WTC11 (cell line): Measurements from ENCODE around the gene RPS6KA5. TPM values are rescaled to one million over a fixed set of nuclear protein-coding genes. Genes with fewer than 3 reads are reported as not detected.
"Not testable (repeated sequence)": the region's sequence is repeated elsewhere in the genome, so short reads cannot be mapped to it uniquely, and the experiment has no call there.

Experiments used
- ATAC-seq: fragments of 200-7000 bp; cut with Tn5 transposase; 2 replicates; pipeline ENCODE4 v1.10.0; 2021; ENCODE audit warnings: mild to moderate bottlenecking, moderate library complexity
- CTCF ChIA-PET: fragments of 300-600 bp; sonication (Branson Sonifier 250); formaldehyde crosslinking; loops from one replicate; lab custom pipeline; 2021; ENCODE audit warnings: antibody characterized with exemption; lab: Charles Lee
- POLR2A ChIA-PET: fragments of 350-600 bp; sonication (Branson Sonifier 250); formaldehyde crosslinking; loops from one replicate; lab custom pipeline; 2021; ENCODE audit warnings: antibody characterized with exemption; lab: Charles Lee
- DNase-seq: peaks from one replicate; pipeline ENCODE4 v3.0.0; 2021; ENCODE audit warnings: low spot score
- H3K27ac Mint-ChIP-seq: 2 replicates; pipeline ENCODE4 v1.8.0; 2021; ENCODE audit warnings: mixed read lengths
- H3K27me3 Mint-ChIP-seq: 2 replicates; pipeline ENCODE4 v1.8.0; 2021; ENCODE audit warnings: low read depth, mild to moderate bottlenecking, moderate library complexity, mixed read lengths
- H3K36me3 Mint-ChIP-seq: 2 replicates; pipeline ENCODE4 v1.8.0; 2021; ENCODE audit warnings: mixed read lengths
- H3K4me1 Mint-ChIP-seq: 2 replicates; pipeline ENCODE4 v1.8.0; 2022; ENCODE audit warnings: mixed read lengths
- H3K4me3 Mint-ChIP-seq: 2 replicates; pipeline ENCODE4 v1.8.0; 2021; ENCODE audit warnings: mild to moderate bottlenecking, moderate library complexity, mixed read lengths
- H3K9me3 Mint-ChIP-seq: 2 replicates; pipeline ENCODE4 v1.8.0; 2021; ENCODE audit warnings: mixed read lengths
- ATF1 ChIP-seq: sonication (generic); formaldehyde crosslinking; IDR thresholded peaks from 2 replicates; pipeline ENCODE4 v1.8.1; 2023; ENCODE audit warnings: mild to moderate bottlenecking, moderate library complexity, missing genetic modification reagents
- CREB1 ChIP-seq: sonication (generic); formaldehyde crosslinking; IDR thresholded peaks from 2 replicates; pipeline ENCODE4 v1.8.0; 2023; ENCODE audit warnings: mild to moderate bottlenecking, missing genetic modification reagents
- CREM ChIP-seq: sonication (generic); formaldehyde crosslinking; IDR thresholded peaks from 2 replicates; pipeline ENCODE4 v1.8.1; 2022; ENCODE audit warnings: mild to moderate bottlenecking, missing genetic modification reagents, moderate library complexity
- ESRRA ChIP-seq: sonication (generic); formaldehyde crosslinking; IDR thresholded peaks from 2 replicates; pipeline ENCODE4 v1.8.1; 2022; ENCODE audit warnings: mild to moderate bottlenecking, missing genetic modification reagents, borderline replicate concordance
- FOXJ3 ChIP-seq: sonication (generic); formaldehyde crosslinking; IDR thresholded peaks from 2 replicates; pipeline ENCODE4 v1.9.0; 2021; ENCODE audit warnings: missing genetic modification reagents, mild to moderate bottlenecking, borderline replicate concordance
- FOXP1 ChIP-seq: sonication (generic); formaldehyde crosslinking; IDR thresholded peaks from 2 replicates; pipeline ENCODE4 v1.8.0; 2022; ENCODE audit warnings: missing genetic modification reagents, mild to moderate bottlenecking, moderate library complexity, borderline replicate concordance
- HMGA2 ChIP-seq: fragments of 250-450 bp; sonication (Bioruptor Pico); IDR thresholded peaks from 2 replicates; pipeline ENCODE4 v1.4.0; 2021; ENCODE audit warnings: mild to moderate bottlenecking, moderate library complexity
- IRF2 ChIP-seq: sonication (generic); formaldehyde crosslinking; IDR thresholded peaks from 2 replicates; pipeline ENCODE4 v1.8.0; 2022; ENCODE audit warnings: low read depth, missing genetic modification reagents, borderline replicate concordance
- KAT7 ChIP-seq: sonication (generic); formaldehyde crosslinking; IDR thresholded peaks from 2 replicates; pipeline ENCODE4 v1.8.1; 2023; ENCODE audit warnings: missing genetic modification reagents, mild to moderate bottlenecking, borderline replicate concordance
- RORB ChIP-seq: fragments of 250-450 bp; sonication (Bioruptor Pico); IDR thresholded peaks from 2 replicates; pipeline ENCODE4 v1.9.0; 2021; ENCODE audit warnings: mild to moderate bottlenecking
- SP1 ChIP-seq: sonication (generic); formaldehyde crosslinking; conservative IDR thresholded peaks from 2 replicates; pipeline ENCODE4 v1.8.1; 2022; ENCODE audit warnings: missing genetic modification reagents
- ZBTB21 ChIP-seq: sonication (generic); formaldehyde crosslinking; IDR thresholded peaks from 2 replicates; pipeline ENCODE4 v1.8.1; 2023; ENCODE audit warnings: mild to moderate bottlenecking, missing genetic modification reagents, borderline replicate concordance
- total RNA-seq: library from RNA; stranded (reverse); gene quantifications from 3 replicates; pipeline ENCODE4 v1.2.3, GENCODE V29; 2021
- TF ChIP-seq, protein P1 (sequence below): sonication (generic); formaldehyde crosslinking; IDR thresholded peaks from 2 replicates; pipeline ENCODE4 v1.8.1; 2023; ENCODE audit warnings: mild to moderate bottlenecking, missing genetic modification reagents, moderate library complexity
- TF ChIP-seq, protein P2 (sequence below): sonication (generic); formaldehyde crosslinking; IDR thresholded peaks from 2 replicates; pipeline ENCODE4 v1.8.1; 2023; ENCODE audit warnings: mild to moderate bottlenecking, missing genetic modification reagents, borderline replicate concordance
- TF ChIP-seq, protein P3 (sequence below): sonication (generic); formaldehyde crosslinking; IDR thresholded peaks from 2 replicates; pipeline ENCODE4 v1.8.0; 2023; ENCODE audit warnings: mild to moderate bottlenecking, missing genetic modification reagents
- TF ChIP-seq, protein P4 (sequence below): fragments of 250-450 bp; sonication (Bioruptor Pico); IDR thresholded peaks from 2 replicates; pipeline ENCODE4 v1.9.0; 2021; ENCODE audit warnings: mild to moderate bottlenecking

Gene RPS6KA5
- total RNA-seq, 1 experiment from 2014 or later = 5.2 TPM

DNA sequence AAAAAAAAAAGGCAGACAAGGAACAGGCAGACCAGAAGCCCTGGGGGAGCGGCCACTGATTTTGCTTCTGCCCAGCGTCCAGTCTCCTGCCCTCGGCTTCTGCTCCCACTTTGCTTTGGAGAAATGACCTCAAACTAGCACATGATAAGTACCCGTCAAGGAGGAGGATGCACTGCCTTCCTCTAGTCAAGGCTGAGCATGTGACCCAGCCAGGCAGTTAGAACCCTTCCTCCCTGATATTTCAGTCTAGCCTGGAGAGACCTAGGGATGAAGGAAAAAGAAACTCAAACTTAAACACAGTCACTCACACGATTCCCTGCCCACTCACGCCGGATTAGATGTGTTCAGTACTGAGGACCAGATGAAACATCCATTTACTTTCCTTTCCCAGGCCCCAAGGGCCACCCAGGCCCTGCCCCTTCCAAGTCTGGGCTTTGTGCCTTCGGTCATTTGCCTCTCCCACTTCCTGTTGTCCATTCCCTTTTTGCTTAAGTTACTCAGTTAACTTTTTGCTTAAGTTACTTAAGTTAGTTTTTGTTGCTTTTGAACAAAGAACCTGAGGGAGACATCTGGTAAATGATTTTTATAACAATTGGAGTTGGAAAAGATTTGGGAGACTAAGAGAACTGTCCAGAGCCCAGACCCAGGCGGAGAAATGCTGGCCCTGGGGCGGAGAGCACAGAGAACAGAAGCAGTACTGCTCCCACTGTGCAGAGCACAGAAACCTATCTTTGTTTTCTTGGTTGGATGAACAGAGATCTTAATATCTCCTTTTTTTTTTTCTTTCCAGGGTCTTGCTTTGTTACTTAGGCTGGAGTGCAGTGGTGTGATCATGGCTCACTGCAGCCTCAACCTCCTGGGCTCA is 221.2 kb downstream of the RPS6KA5 start:
- DNase-seq (no peak), ATAC-seq (no peak)
- Mint-ChIP-seq H3K36me3 (no peaks in the 10 kb centered on the region), H3K4me1 (peaks cover 3% of the 10 kb centered on the region; the same call in 1 of the 2 replicates), H3K27ac (no peak overlapping the region), H3K27me3 (no peaks in the 10 kb centered on the region; the same call in 1 of the 2 replicates), H3K4me3 (no peak overlapping the region), H3K9me3 (0 out of 2 replicates have a peak, but pooled peaks cover 7% of the 10 kb centered on the region)
- POLR2A ChIA-PET = no interaction called here
- TF ChIP-seq HMGA2 (no peak), FOXJ3 (no peak), CREB1 (CRISPR knock-in tag) (no peak), RORB (CRISPR knock-in tag) (no peak), ATF1 (CRISPR knock-in tag) (no peak), IRF2 (CRISPR knock-in tag) (no peak)
- TF ChIP-seq, protein P1, sequence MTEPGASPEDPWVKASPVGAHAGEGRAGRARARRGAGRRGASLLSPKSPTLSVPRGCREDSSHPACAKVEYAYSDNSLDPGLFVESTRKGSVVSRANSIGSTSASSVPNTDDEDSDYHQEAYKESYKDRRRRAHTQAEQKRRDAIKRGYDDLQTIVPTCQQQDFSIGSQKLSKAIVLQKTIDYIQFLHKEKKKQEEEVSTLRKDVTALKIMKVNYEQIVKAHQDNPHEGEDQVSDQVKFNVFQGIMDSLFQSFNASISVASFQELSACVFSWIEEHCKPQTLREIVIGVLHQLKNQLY (CRISPR knock-in tag) = no peak
- CTCF ChIA-PET = interaction anchor here (0.7 kb wide), 1 partner anchor 888 kb away, joined by 5 read pairs; no protein-coding TSS in a partner anchor

DNA sequence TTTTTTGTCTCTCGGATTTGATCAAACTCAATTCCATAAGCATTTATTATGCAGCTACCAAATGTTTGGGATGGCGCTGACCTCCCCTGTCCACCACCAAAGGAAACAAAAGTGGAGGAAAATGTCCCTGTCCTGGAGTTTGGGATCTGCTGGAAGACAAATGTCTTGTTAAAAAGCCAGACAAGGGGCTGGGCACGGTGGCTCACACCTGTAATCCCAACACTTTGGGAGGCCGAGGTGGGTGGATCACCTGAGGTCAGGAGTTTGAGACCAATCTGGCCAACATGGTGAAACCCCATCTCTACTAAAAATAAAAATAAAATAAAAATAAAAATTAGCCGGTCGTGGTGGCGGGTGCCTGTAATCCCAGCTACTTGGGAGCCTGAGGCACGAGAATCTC is 221.9 kb downstream of the RPS6KA5 start:
- H3K27me3 Mint-ChIP-seq, DNase-seq, H3K4me1 Mint-ChIP-seq, ATAC-seq, H3K27ac Mint-ChIP-seq, POLR2A ChIA-PET, H3K9me3 Mint-ChIP-seq, H3K4me3 Mint-ChIP-seq, H3K36me3 Mint-ChIP-seq: not testable (repeated sequence)
- CTCF ChIA-PET = interaction anchor here (0.7 kb wide), 1 partner anchor 889 kb away, joined by 5 read pairs; no protein-coding TSS in a partner anchor

DNA sequence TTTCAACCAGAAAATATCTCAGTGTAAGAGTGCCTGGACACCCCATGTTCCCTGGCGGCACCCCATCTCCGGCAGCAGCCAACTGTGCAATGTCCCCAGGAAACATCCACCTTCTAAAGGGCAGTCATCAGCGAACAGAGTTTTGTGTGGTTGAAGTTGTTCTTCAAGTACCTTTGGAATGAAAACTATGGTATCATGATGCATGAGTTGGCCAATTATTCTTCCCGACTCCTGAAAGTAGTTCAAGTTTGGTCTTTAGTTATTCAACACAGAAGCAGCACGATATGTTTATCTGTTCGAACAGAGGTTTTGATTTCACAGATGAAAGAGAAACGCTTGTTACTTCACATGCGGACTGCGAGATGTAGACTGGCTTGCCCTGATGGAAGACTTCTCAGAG is 223.1 kb downstream of the RPS6KA5 start:
- Mint-ChIP-seq H3K4me1 (peaks cover 3% of the 10 kb centered on the region; the same call in 1 of the 2 replicates), H3K9me3 (peaks cover 10% of the 10 kb centered on the region; the same call in 1 of the 2 replicates), H3K27me3 (no peaks in the 10 kb centered on the region; the same call in 1 of the 2 replicates), H3K27ac (no peak overlapping the region), H3K4me3 (no peak overlapping the region), H3K36me3 (no peaks in the 10 kb centered on the region)
- DNase-seq (no peak), ATAC-seq (no peak)
- CTCF ChIA-PET = interaction anchor here (1.4 kb wide), 1 partner anchor 21 kb away, joined by 3 read pairs; no protein-coding TSS in a partner anchor
- TF ChIP-seq CREM (no peak), ZBTB21 (CRISPR knock-in tag) (no peak), ESRRA (CRISPR knock-in tag) (no peak), KAT7 (CRISPR knock-in tag) (no peak), SP1 (CRISPR knock-in tag) (no peak), FOXP1 (CRISPR knock-in tag) (no peak), IRF2 (CRISPR knock-in tag) (no peak)
- TF ChIP-seq, protein P2, sequence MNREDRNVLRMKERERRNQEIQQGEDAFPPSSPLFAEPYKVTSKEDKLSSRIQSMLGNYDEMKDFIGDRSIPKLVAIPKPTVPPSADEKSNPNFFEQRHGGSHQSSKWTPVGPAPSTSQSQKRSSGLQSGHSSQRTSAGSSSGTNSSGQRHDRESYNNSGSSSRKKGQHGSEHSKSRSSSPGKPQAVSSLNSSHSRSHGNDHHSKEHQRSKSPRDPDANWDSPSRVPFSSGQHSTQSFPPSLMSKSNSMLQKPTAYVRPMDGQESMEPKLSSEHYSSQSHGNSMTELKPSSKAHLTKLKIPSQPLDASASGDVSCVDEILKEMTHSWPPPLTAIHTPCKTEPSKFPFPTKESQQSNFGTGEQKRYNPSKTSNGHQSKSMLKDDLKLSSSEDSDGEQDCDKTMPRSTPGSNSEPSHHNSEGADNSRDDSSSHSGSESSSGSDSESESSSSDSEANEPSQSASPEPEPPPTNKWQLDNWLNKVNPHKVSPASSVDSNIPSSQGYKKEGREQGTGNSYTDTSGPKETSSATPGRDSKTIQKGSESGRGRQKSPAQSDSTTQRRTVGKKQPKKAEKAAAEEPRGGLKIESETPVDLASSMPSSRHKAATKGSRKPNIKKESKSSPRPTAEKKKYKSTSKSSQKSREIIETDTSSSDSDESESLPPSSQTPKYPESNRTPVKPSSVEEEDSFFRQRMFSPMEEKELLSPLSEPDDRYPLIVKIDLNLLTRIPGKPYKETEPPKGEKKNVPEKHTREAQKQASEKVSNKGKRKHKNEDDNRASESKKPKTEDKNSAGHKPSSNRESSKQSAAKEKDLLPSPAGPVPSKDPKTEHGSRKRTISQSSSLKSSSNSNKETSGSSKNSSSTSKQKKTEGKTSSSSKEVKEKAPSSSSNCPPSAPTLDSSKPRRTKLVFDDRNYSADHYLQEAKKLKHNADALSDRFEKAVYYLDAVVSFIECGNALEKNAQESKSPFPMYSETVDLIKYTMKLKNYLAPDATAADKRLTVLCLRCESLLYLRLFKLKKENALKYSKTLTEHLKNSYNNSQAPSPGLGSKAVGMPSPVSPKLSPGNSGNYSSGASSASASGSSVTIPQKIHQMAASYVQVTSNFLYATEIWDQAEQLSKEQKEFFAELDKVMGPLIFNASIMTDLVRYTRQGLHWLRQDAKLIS (CRISPR knock-in tag) = no peak
- TF ChIP-seq, protein P3, sequence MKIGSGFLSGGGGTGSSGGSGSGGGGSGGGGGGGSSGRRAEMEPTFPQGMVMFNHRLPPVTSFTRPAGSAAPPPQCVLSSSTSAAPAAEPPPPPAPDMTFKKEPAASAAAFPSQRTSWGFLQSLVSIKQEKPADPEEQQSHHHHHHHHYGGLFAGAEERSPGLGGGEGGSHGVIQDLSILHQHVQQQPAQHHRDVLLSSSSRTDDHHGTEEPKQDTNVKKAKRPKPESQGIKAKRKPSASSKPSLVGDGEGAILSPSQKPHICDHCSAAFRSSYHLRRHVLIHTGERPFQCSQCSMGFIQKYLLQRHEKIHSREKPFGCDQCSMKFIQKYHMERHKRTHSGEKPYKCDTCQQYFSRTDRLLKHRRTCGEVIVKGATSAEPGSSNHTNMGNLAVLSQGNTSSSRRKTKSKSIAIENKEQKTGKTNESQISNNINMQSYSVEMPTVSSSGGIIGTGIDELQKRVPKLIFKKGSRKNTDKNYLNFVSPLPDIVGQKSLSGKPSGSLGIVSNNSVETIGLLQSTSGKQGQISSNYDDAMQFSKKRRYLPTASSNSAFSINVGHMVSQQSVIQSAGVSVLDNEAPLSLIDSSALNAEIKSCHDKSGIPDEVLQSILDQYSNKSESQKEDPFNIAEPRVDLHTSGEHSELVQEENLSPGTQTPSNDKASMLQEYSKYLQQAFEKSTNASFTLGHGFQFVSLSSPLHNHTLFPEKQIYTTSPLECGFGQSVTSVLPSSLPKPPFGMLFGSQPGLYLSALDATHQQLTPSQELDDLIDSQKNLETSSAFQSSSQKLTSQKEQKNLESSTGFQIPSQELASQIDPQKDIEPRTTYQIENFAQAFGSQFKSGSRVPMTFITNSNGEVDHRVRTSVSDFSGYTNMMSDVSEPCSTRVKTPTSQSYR (CRISPR knock-in tag) = no peak
- TF ChIP-seq, protein P4, sequence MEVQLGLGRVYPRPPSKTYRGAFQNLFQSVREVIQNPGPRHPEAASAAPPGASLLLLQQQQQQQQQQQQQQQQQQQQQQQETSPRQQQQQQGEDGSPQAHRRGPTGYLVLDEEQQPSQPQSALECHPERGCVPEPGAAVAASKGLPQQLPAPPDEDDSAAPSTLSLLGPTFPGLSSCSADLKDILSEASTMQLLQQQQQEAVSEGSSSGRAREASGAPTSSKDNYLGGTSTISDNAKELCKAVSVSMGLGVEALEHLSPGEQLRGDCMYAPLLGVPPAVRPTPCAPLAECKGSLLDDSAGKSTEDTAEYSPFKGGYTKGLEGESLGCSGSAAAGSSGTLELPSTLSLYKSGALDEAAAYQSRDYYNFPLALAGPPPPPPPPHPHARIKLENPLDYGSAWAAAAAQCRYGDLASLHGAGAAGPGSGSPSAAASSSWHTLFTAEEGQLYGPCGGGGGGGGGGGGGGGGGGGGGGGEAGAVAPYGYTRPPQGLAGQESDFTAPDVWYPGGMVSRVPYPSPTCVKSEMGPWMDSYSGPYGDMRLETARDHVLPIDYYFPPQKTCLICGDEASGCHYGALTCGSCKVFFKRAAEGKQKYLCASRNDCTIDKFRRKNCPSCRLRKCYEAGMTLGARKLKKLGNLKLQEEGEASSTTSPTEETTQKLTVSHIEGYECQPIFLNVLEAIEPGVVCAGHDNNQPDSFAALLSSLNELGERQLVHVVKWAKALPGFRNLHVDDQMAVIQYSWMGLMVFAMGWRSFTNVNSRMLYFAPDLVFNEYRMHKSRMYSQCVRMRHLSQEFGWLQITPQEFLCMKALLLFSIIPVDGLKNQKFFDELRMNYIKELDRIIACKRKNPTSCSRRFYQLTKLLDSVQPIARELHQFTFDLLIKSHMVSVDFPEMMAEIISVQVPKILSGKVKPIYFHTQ (CRISPR knock-in tag) = no peak
- POLR2A ChIA-PET = no interaction called here
